HK-2 (cell line): Measurements from ENCODE around the gene MZT2B.
"Not testable (repeated sequence)": the region's sequence is repeated elsewhere in the genome, so short reads cannot be mapped to it uniquely, and the experiment has no call there.

ENCODE experiments used
- DNase-seq: peaks from one replicate; pipeline ENCODE4 v3.0.0-alpha.2; 2018; ENCODE audit not compliant: unreplicated experiment

Gene MZT2B, protein sequence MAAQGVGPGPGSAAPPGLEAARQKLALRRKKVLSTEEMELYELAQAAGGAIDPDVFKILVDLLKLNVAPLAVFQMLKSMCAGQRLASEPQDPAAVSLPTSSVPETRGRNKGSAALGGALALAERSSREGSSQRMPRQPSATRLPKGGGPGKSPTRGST

DNA sequence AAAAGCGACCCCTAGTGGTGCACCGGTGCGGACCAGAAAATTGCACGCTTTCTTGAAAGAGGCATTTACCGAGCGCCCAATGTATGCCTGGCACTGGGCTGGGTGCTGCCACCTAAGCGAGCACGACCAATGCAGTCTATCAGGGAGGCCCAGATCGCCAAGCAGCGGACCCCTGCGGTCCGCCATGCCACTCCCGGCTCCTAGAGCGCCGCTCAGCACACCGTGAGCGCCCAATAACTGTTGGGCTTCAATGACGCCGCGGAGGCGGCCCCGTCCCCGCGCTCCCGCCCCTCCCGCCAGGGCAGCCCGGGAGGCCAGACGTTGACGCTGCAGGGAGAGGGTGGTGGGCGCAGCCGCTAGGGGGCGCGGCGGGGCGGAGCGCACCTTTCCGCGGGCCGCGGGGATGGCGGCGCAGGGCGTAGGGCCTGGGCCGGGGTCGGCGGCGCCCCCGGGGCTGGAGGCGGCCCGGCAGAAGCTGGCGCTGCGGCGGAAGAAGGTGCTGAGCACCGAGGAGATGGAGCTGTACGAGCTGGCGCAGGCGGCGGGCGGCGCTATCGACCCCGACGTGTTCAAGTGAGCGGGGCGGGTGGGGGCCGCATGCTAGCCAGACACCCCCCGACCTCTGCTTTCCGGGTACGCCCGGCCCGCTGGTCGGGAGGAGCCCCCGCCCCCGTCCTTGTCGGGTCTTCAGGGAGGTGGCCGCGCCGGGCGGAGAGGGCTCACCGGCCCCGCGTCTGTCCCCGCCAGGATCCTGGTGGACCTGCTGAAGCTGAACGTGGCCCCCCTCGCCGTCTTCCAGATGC lies at the start of gene MZT2B:
MZT2B (plus strand) TSS at position 383 of the 803 bp plus-strand sequence; CDS start at position 404, 21 bp downstream.
- DNase-seq: peak; percentile 92

DNA sequence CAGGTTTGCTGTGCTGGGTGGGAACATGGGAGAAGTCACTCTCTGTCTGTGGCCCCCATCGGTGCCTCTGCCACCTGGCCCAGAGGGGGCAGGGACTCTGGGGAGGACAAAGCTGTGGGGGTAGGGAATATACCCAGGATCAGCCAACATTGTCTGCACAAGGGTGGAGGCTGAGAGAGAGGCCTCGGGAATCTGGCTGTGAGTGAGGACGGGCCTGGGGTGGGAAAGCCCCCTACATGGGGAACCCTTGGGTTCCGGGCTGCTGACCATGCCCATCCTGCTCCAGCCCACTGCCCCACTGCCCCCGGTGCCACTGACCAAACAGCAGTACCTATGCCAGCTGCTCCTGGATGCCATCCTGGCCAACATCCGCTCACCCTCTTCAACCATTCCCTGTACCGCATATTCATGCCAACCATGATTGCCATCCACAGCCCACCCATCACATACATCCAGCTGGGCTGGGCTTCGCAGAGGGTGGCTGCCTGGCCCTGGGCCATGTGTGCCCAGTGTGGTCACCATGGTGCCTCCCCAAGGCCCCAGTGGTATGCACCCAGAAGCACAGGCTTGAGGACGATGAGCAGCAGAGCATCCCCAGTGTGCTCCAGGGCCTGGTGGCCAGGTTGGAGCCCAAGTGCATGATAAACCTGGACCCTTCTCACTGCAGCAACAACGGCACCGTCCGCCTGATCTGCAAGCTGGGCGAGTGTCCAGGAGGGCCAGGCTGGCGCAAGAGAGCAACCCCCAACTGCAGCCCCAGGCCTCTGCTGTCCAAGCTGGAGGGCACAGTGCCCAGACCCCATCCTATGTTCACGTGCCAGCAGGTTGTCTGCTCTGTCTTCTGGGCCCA lies 46.1 kb upstream of the MZT2B start:
- DNase-seq: no peak

DNA sequence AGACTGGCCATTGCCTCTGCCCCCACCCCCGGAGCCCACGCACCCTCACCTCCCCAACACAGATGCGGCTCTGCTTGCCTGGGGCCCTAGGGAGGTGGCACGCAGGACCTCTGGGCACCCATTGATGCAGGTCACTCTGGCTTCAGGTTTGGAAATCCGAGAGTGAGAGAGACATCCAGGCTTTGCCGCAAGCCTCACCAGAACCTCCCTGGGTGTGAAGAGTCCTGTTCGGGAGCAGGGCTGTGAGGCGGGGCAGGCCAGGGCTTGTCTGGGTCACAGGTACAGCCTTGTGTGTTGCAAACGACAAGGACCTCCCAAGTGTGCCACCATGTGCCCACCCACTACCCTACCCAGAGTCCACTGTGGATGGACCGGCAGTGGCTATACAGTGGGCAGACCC lies 45.5 kb upstream of the MZT2B start:
- not testable (repeated sequence) for DNase-seq

DNA sequence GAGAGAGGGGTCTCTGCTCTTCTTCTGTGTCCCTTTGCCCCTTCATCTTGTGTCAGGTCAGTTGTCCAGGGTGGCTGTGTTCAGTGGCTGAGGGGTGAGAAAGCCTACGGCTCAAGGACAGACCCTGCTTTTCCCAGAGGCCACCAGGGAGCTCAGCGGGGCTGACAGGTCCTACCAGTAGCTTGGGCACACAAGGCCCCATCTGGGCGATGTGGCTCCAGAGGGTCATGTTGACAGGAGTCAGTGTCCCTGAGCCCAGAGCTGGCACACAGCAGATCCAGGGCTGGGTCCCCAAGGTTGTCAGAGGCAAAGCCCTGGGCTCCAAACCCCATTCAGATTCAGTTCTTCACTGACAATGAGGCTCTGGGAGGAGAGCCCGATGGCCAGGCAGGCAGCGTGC lies 44.9 kb upstream of the MZT2B start:
- not testable (repeated sequence) for DNase-seq

DNA sequence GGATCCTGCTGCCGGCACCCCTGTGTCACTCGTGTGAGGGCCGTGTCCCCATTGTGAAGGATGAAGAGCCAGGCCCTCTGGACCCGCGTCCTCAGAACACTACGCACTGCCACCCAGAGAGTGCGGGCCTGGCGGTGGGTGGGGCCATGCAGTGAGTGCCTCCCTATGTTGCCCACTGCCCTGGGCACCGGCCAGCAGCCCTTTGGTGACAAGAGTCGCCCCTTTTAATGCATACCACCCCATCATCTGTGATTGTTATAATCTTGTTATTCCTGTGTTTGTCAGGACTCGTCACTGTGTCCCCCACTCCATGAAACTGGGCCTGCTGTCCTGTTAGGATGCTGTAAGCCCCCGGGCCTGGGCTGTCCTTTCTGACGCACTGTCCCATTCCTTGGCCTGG lies 43.7 kb upstream of the MZT2B start:
- DNase-seq: not testable (repeated sequence)

DNA sequence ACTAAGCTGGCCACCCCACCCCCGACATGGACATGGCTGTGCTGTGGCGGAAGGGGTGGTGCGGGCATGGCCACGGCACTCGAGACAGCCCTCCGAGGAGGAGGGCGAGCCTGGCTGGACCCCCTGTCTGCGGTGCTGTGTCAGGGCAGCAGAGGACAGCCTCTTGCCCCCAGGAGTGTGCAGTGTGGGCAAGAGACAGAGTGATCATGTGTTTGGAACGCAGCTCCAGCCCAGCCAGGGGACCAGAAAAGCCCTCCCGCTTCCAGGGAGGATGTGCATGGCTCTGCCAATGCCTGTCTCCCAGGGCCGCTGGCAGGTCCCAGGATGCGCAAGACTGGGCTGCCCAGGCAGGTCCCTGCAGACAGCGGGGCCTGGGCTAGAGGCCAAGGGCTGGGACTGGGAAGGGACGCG lies 43.2 kb upstream of the MZT2B start:
- DNase-seq: not testable (repeated sequence)

DNA sequence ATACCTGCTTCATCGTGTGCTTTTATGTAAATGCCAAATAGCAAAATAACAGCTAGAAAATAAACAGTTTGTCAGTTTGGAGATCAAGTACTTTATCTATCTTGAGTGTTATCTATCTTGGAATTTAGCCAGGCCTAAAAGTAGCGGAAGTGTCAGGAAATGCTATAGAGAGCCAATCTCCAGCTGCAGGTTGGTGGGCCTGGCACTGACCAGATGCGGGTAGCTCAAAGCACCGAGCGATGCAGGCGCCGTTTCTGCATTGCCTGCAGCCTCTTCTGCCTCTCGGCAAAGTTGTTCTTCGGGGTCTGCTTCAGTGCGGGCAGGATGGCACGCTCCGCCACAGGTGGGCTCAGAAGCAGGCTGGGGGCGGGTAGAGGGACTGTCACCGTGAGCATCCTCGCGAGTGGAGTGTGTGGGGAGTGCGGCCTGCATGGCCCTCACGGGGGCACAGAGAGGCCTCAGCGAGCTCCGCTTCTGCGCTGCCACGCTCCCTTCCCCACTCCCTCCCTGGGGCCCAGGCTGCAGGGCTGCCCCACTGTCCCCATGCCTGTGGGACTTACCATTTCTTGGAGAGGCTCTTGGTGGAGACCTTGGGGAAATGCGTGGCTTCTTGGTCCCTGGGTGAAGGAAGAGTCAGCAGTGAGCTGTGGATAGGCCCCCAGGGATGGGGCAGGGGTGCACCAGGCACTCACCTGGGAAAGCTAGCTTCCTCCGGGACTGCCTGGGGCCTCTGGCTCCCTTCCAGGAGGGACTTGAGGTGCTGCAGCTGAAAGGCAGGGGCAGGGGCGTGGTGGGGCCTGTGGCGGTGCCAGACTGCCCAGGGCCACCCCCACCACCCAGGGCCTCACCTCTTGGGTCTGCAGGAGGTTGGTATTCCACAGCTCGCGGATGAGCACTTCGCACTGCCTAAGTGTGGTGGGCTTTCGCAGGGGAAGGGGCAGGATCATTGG lies 42.5 kb upstream of the MZT2B start:
- not testable (repeated sequence) for DNase-seq

DNA sequence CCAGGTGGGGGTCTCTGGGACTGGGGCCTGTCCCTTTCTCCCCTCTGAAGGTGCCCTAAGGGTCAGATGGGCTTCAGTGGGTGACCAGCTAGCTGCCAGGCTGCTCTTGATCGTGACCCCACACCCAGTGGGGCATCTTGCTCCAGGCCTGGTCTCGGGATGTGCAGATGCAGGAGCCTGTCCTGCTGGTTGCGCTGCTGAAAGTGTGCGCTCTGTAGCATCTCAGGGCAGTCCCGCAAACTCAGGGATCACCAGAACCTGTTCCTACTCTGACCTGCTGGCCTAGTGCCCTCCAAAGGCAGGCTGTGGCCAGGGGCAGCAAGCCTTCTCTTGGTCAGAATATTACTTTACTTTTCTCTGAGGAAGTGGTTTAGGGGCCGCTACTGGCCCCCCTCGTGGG lies 41.5 kb upstream of the MZT2B start:
- not testable (repeated sequence) for DNase-seq

DNA sequence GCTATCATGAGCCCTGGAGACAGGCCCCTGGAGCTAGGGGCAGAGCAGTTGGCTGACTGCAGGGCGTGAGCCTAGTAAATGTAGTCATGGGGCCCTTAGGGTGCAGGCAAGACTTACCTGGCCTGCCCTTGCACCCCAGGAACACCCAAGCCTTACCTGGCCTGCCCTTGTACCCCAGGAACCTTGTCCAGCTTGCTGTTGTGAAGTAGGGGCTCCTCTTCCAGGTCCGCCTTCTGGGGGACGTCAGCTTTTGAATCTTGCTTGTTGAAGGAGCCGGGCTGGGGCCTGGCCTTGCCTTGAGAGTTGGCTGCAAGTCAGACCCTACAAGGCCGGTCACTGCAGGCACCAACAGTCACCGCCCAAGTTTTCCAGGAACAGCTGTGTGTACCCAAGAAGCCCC lies 41.1 kb upstream of the MZT2B start:
- DNase-seq: not testable (repeated sequence)

DNA sequence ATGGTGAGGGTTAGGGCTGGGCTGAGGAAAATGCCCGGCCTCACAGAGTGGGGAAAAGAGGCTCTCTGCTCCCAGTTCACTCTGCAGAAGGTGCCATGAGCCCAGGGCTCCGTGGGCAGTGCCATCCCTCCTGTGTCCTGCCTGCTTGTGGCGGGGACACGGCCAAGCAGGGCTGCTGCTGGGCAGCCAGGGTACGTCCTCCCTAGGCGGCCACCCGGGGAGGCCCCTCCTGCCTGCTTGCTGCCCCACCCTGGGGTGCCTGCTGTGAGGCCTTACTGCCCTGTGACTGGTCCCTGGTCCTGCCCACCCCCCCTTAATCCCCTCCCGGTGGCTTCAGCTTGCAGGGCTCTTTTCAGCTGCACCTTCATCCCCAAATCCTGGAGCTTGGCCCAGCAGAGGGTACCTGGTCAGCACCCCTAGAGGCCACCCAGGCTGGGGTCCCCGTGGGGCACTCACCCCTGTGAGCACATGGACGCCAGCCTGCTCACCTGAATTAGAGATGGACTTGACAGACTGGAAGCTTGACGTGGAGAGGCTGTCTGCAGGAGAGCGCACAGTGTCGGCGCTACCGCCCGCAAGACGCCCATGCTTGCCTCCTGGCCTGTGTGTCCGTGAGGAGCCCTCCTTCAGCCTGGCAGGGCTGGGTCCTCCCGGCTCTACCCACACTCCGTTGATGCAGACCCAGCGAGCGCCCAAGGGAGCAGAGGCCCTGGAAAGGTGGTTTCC lies 40.3 kb upstream of the MZT2B start:
- DNase-seq: not testable (repeated sequence)

DNA sequence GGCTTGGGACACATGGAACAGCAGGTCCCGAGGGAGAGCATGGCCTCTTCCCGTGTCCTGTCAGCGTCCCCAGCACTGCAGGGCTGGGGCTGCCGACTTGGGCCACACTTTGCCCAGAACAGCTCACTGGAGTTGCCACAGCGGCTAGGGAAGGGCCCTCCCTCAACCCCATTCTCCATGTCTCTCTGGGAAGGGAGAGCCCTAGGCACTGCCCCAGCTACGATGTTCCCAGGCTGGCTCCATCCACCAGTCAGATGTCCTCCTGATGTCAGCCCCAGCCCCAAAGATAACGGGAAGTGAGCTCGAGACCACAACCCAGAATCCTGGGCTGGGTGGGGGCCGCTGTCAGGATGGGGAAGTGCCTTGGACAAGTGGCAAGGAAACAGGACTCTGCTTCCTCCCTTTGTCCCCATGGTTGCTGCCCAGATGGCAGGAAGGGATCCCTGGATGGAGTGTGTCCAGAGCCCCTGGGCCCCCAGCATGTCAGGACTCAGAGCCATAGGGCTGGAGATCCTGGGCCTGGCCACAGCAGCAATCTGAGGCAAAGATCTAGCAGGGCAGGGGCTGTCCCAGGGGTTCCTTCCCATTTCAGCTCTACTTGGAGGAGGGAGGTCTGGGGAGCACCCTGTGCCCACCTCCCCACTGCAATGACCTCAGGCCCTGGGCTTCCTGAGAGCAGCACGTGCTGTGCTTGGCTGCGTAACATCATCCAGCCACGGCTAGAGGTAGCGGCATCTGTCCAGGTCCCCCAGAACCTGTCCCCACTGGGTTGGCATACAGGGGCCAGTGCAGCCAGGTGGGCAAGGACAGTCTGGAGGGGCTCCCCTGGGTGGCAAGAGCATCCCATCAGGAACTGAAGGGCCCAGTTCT lies 39.4 kb upstream of the MZT2B start:
- DNase-seq: not testable (repeated sequence)

DNA sequence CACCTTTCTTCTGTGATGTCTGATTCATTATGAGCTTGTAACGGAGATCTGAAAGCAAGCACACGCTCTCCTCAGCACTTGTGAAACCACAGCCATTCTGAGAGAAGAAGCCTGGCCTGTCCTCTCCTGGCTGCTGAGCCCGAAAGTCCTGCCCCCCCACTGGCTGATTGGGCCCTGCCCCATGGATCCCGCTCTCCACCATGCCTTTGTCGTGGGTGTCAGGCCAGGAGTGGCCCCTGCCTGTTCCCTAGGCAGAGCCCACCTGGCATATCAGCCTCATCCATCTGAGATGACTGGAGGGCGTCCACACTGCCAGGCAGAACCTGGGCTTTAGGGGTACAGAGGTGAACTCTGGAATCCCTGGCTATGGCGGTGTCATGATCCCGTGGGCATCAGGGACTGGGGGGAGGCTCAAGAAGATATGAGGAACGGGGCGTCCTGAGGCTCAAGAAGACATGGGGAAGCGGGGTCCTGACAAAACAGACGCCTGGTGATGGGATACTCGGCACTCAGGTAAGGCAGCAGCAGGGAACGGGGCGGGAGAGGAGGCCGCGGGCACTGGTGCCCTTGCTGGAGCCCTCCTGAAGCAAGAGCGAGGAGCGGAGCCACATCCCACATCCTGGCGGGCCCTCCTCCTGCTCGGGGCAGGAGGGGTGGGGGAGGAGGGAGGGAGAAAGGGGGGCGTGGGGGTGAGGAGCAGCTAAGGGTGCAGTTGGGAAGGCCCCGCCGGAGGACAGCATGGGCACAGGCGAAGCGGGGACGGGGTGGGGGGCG lies 38.6 kb upstream of the MZT2B start:
- DNase-seq: not testable (repeated sequence)

DNA sequence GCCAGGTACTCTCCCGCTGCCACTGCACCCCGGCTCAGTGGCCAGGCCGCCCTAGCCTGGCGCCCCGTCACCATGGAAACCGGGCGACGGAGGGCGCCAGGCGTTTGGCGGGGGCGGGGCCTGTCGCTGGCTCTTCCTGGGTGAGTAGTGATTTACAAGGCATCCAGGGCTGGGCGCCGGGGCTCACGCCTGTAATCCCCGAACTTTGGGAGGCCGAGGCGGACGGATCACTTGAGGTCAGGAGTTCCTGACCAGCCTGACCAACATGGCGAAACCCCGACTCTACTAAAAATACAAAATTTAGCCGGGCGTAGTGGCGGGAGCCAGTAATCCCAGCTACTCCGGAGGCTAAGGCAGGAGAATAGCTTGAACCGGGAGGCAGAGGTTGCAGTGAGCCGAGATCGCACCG lies 37.1 kb upstream of the MZT2B start, which contains the start of gene CCDC74B:
CCDC74B (minus strand) TSS at position 107 of the 409 bp plus-strand sequence. CDS start 116 bp downstream, outside the sequence.
- DNase-seq: peak; percentile 55

DNA sequence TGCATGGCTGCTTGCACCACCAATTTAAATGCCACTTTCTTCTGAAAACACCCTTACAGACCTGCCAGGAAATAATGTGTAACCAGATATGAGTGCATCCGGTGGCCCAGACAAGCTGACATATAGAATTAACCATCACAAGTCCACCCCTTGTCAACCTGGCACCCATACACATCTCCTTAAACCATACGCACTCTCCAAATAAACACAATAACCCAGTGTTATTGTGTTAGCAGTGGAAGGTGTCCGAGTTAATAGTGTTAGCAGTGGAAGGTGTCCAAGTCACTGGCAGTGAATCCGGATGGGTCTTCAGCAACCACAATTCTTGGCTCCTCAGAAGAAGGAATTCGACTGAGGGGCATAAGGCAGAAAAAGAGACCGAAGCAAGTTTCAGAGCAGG lies 33.5 kb upstream of the MZT2B start:
- DNase-seq: not testable (repeated sequence)

DNA sequence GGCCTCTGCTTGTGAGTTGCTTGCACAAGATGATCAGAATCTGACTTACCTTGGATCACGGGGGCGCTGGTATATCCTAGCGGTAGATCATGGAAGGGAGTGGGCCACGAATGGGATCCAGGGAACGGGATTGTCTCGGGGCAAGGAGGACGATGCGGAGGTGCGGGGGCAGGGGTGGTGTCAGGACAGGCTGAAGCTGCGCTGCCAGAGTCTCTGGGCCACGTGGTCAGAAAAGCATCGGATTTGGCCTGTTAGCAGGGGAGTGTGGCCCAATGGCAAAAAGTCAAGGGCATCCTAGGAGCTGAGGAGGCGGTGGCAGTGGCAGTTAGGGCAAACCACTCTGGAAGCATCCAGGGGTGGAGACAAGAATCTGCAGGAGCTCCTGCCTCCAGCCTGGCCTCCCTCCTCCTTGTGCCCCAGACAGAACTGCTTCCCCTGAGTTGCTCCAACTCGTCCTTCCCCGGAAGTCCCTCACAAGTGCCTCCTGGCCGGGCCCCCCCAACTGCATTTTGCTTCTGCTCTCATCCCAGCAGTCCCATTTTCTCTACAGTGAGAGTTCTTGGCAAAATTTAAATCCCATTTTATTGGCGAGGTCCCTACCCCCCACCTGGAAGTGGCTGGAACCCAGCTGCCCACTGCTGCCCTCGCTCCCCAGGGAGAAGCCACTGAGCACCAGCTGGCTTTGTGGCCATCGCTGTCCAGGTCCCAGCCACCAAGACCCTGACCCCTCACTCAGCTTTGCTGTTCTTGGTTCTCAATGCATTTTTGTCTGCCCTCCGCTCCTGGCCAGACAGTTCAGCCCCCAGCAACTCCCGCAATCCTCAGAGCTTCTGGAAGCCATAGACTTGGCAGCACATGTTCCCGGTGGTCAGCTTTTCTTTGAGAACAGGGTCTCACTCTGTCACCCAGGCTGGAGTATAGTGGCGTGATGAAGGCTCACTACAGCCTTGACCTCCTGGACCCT lies 31.6 kb upstream of the MZT2B start:
- no peak for DNase-seq

DNA sequence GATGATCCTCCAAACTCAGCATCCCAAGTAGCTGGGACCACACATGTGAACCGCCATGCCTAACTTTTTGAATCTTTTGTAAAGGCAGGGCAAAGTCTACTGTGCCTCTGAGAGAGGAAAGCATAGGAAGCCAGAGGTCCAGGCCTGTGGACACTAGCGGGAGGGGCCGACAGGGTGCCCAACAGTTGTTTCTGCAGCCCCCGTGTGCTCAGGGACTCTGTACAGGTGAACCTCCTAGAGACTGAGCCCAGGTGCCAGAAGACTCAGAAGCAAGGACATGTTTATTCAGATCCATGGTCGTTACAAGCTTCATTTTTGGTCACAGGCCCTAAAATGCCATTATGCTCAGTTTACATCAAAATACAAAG lies 30.9 kb upstream of the MZT2B start:
- not testable (repeated sequence) for DNase-seq

DNA sequence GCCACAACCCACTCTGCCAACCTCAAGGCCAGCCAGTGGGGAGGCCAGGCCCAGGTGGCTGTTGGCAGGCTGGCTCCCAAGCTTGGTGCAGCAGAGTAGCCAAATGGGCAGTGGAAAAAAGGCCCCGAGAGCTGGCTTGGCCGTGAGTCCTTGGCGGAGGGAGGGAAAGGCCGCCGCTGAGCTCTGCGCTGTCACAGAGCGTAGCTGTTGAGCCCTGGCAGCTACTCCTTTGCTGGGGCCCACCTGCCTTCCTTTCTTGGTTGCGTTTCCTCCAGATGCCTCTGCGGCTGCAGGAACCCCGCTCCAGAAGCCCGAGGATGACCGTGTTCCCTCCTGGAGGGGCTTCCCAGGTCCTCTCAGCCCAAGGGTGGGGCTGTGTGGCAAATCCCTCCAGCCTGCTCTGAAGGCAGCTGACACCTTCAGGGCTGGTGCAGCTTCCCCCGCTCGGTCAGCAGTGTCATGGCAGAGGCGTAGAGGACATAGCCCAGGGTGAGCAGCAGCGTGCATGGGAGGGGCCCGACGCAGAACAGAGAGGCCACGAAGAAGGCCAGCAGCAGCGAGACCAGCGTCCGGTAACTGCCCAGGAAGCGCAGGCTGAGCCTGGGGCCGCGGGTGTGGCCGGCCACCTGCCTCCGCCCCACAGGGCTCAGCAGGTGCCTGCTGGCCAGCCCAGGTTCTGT lies 29.8 kb upstream of the MZT2B start:
- DNase-seq: not testable (repeated sequence)
